Keratinocyte (primary cell): Measurements from ENCODE around the gene HLF. TPM values are rescaled to one million over a fixed set of nuclear protein-coding genes. Genes with fewer than 3 reads are reported as not detected.

Source experiments
- DNase-seq: peaks from one replicate; pipeline ENCODE4 v3.0.0-alpha.2; 2011; ENCODE audit warnings: low read depth, missing footprints, low spot score
- FAIRE-seq: peaks from 2 replicates; lab custom pipeline; 2011; peaks lifted over from hg19 to GRCh38; lab: Jason Lieb, UNC
- H2AFZ ChIP-seq: 2 replicates; pipeline ENCODE4 v1.6.0; 2012; ENCODE audit warnings: low read length, control low read depth, inconsistent platforms; ENCODE audit not compliant: control insufficient read depth
- H3K27ac ChIP-seq: 2 replicates; pipeline ENCODE4 v1.5.1; 2011; ENCODE audit warnings: low read length; ENCODE audit not compliant: control insufficient read depth, insufficient read depth
- H3K27me3 ChIP-seq: 3 replicates; pipeline ENCODE4 v1.6.0; 2011; ENCODE audit warnings: low read length; ENCODE audit not compliant: control insufficient read depth, insufficient read depth; ENCODE audit errors: extremely low read depth
- H3K36me3 ChIP-seq, 2 experiments: 2 replicates in 1 of 2; 3 replicates in 1 of 2; pipeline ENCODE4 v1.5.1; 2011; ENCODE audit warnings: low read length in 2 of 2, mild to moderate bottlenecking in 1 of 2; ENCODE audit not compliant: control insufficient read depth in 2 of 2, insufficient read depth in 2 of 2; ENCODE audit errors: extremely low read depth in 1 of 2
- H3K4me1 ChIP-seq: 3 replicates; pipeline ENCODE4 v1.5.1; 2011; ENCODE audit warnings: low read length; ENCODE audit not compliant: control insufficient read depth, insufficient read depth; ENCODE audit errors: extremely low read depth
- H3K4me2 ChIP-seq: 3 replicates; pipeline ENCODE4 v1.6.0; 2011; ENCODE audit warnings: low read depth, low read length; ENCODE audit not compliant: control insufficient read depth, insufficient read depth; ENCODE audit errors: extremely low read depth
- H3K4me3 ChIP-seq, 3 experiments: fragments of 200-600 bp in 1 of 3; sonication (generic) in 1 of 3; 2 replicates in 2 of 3; 3 replicates in 1 of 3; pipeline ENCODE4 v1.5.1; 2011 to 2016; ENCODE audit warnings: low read length in 3 of 3, mild to moderate bottlenecking in 3 of 3, control low read depth in 2 of 3, inconsistent platforms in 1 of 3, low read depth in 1 of 3, mixed read lengths in 1 of 3, mixed run types in 1 of 3, moderate library complexity in 1 of 3; ENCODE audit not compliant: control insufficient read depth in 2 of 3, insufficient read depth in 2 of 3; ENCODE audit errors: extremely low read depth in 1 of 3
- H3K79me2 ChIP-seq: 2 replicates; pipeline ENCODE4 v1.6.0; 2012; ENCODE audit warnings: low read length; ENCODE audit not compliant: control insufficient read depth, insufficient read depth
- H3K9ac ChIP-seq: 3 replicates; pipeline ENCODE4 v1.6.0; 2011; ENCODE audit warnings: low read length; ENCODE audit not compliant: control insufficient read depth, insufficient read depth; ENCODE audit errors: extremely low read depth
- H3K9me1 ChIP-seq: 3 replicates; pipeline ENCODE4 v1.6.0; 2011; ENCODE audit warnings: low read length; ENCODE audit not compliant: control insufficient read depth, insufficient read depth; ENCODE audit errors: extremely low read depth
- H3K9me3 ChIP-seq: 2 replicates; pipeline ENCODE4 v1.5.1; 2012; ENCODE audit warnings: low read depth, low read length; ENCODE audit not compliant: control insufficient read depth
- H4K20me1 ChIP-seq: 3 replicates; pipeline ENCODE4 v1.6.0; 2011; ENCODE audit warnings: low read length; ENCODE audit not compliant: control insufficient read depth, insufficient read depth; ENCODE audit errors: extremely low read depth
- CTCF ChIP-seq, 3 experiments: IDR thresholded peaks in 1 of 3; conservative IDR thresholded peaks in 1 of 3; optimal IDR thresholded peaks in 1 of 3; 2 replicates in 2 of 3; 3 replicates in 1 of 3; pipeline versions ENCODE3 to v1.5.1; 2011; ENCODE audit warnings: low read length in 3 of 3, mild to moderate bottlenecking in 3 of 3, moderate library complexity in 2 of 3, control low read depth in 1 of 3, inconsistent platforms in 1 of 3; ENCODE audit not compliant: insufficient read depth in 2 of 3; ENCODE audit errors: extremely low read depth in 1 of 3
- EZH2 ChIP-seq: IDR thresholded peaks from one replicate; pipeline ENCODE4 v1.6.1; 2012; ENCODE audit warnings: inconsistent platforms, mild to moderate bottlenecking, low read length, moderate library complexity
- dilution Hi-C: fragments of 300-500 bp; cut with MboI; formaldehyde crosslinking; loops from one replicate; pipeline ENCODE4 v1.7.0; 2020; ENCODE audit warnings: low sequenced_read_pairs; ENCODE audit not compliant: extremely low pct_ligation_motif_present
- polyA plus RNA-seq, 5 experiments: library from polyadenylated mRNA; depleted of rRNA in 3 of 5; stranded (reverse) in 3 of 5; stranded (forward) in 1 of 5; unstranded in 1 of 5; fragments of >200 nt; gene quantifications; 1 replicate in 1 of 5; 2 replicates in 3 of 5; 3 replicates in 1 of 5; pipeline versions ENCODE4 v1.2.1 to v1.2.3, GENCODE V29; 2011 to 2012; ENCODE audit warnings: missing spikeins in 2 of 5, low read depth in 1 of 5, low replicate concordance in 1 of 5

Gene HLF
- polyA plus RNA-seq, 1 donor (not counting 4 experiments of a cell fraction or from before 2014, with no cell fraction given): 0.21 TPM

GRCh38 chr17:55254375-55254774 lies 10.4 kb upstream of the HLF start:
- Histone ChIP-seq H3K9me3 (no peaks in the 10 kb centered on the region), H3K9me1 (no peaks in the 10 kb centered on the region), H3K4me2 (no peak overlapping the region), H4K20me1 (no peaks in the 10 kb centered on the region), H3K79me2 (no peaks in the 10 kb centered on the region), H3K4me3 (no peak overlapping the region), H3K4me1 (no peaks in the 10 kb centered on the region), H3K9ac (no peak overlapping the region), H3K27me3 (peaks cover 3% of the 10 kb centered on the region), H3K27ac (no peak overlapping the region), H3K36me3 (no peaks in the 10 kb centered on the region), H2AFZ (no peak overlapping the region)
- no peak for TF ChIP-seq CTCF (optimal IDR thresholded peaks at IDR 0.05 in 1 of 3, IDR thresholded peaks at IDR 0.05 in 1 of 3, conservative IDR thresholded peaks at IDR 0.05 in 1 of 3; ENCODE audit: extremely low read depth in 1 of 3, insufficient read depth in 2 of 3, low read length in 3 of 3)
- TF ChIP-seq EZH2: no peak
- FAIRE-seq (no peak), DNase-seq (no peak)
- dilution Hi-C loops: no loop called here

GRCh38 chr17:55258578-55259135 lies 6.1 kb upstream of the HLF start:
- DNase-seq: no peak
- Histone ChIP-seq H3K9me3 (no peaks in the 10 kb centered on the region), H3K27ac (no peak overlapping the region), H3K9me1 (no peaks in the 10 kb centered on the region), H3K4me1 (no peaks in the 10 kb centered on the region), H3K4me3 (no peak overlapping the region), H2AFZ (no peak overlapping the region), H3K79me2 (no peaks in the 10 kb centered on the region), H3K36me3 (no peaks in the 10 kb centered on the region), H3K4me2 (no peak overlapping the region), H3K27me3 (peaks cover 13% of the 10 kb centered on the region), H4K20me1 (no peaks in the 10 kb centered on the region), H3K9ac (no peak overlapping the region)
- dilution Hi-C loops: no loop called here
- TF ChIP-seq EZH2 (no peak), CTCF (optimal IDR thresholded peaks at IDR 0.05 in 1 of 3, IDR thresholded peaks at IDR 0.05 in 1 of 3, conservative IDR thresholded peaks at IDR 0.05 in 1 of 3; ENCODE audit: extremely low read depth in 1 of 3, insufficient read depth in 2 of 3, low read length in 3 of 3) (no peak)
- FAIRE-seq: no peak
